GM21576 (cell line): Measurements from ENCODE around the gene DDX41.

Experiments
- ATAC-seq: cut with Tn5 transposase; IDR thresholded peaks from one replicate; pipeline ENCODE4 v1.9.1; 2021; ENCODE audit warnings: mild to moderate bottlenecking, moderate library complexity; ENCODE audit not compliant: unreplicated experiment

Gene DDX41

GRCh38 chr5:177470759-177471536 is 45.8 kb downstream of the DDX41 start:
- ATAC-seq: no peak

GRCh38 chr5:177469750-177470525 is 46.8 kb downstream of the DDX41 start:
- no peak for ATAC-seq

- ATAC-seq: no peak
Observed at GRCh38 chr5:177468685-177469628, 47.8 kb downstream of the DDX41 start.

GRCh38 chr5:177468329-177468684 is 48.5 kb downstream of the DDX41 start:
- ATAC-seq: no peak

- no peak for ATAC-seq
Observed at GRCh38 chr5:177467436-177467835, 49.3 kb downstream of the DDX41 start.

- ATAC-seq: no peak
Observed at GRCh38 chr5:177466861-177467260, 49.9 kb downstream of the DDX41 start.

- ATAC-seq: no peak
Observed at GRCh38 chr5:177465044-177465443, 51.7 kb downstream of the DDX41 start.

GRCh38 chr5:177462021-177462670 is 54.6 kb downstream of the DDX41 start:
- no peak for ATAC-seq
